ENCODE measurements around the gene RAB40AL.

Gene RAB40AL

GRCh38 chrX:102902355-102902754 lies 34.7 kb upstream of the RAB40AL start:
- H3K27me3 ChIP-seq (ENCODE audit: control insufficient read depth, low read length), result no peaks in the 10 kb centered on the region
- no peaks in the 10 kb centered on the region for H3K9me3 ChIP-seq (ENCODE audit: control insufficient read depth, insufficient read depth, low read length)
- H3K27ac ChIP-seq (ENCODE audit: low read depth, low read length), result no peak overlapping the region
- H3F3A ChIP-seq (ENCODE audit: control insufficient read depth, insufficient read depth), result no peaks in the 10 kb centered on the region
- H4K20me1 ChIP-seq (ENCODE audit: control insufficient read depth, insufficient read depth, low read depth, low read length), result no peaks in the 10 kb centered on the region
- H3K9me2 ChIP-seq (replicated peaks; ENCODE audit: control insufficient read depth, low read length), result no peaks in the 10 kb centered on the region
- H3K4me1 ChIP-seq (ENCODE audit: control insufficient read depth, low read length), result peaks cover 5% of the 10 kb centered on the region
- no peaks in the 10 kb centered on the region for H3K36me3 ChIP-seq (ENCODE audit: control insufficient read depth, low read length)
- no peak overlapping the region for H3K4me2 ChIP-seq (ENCODE audit: low read length)
- no peaks in the 10 kb centered on the region for H3K79me2 ChIP-seq (ENCODE audit: control insufficient read depth, low read length)
- TF ChIP-seq, protein P1, sequence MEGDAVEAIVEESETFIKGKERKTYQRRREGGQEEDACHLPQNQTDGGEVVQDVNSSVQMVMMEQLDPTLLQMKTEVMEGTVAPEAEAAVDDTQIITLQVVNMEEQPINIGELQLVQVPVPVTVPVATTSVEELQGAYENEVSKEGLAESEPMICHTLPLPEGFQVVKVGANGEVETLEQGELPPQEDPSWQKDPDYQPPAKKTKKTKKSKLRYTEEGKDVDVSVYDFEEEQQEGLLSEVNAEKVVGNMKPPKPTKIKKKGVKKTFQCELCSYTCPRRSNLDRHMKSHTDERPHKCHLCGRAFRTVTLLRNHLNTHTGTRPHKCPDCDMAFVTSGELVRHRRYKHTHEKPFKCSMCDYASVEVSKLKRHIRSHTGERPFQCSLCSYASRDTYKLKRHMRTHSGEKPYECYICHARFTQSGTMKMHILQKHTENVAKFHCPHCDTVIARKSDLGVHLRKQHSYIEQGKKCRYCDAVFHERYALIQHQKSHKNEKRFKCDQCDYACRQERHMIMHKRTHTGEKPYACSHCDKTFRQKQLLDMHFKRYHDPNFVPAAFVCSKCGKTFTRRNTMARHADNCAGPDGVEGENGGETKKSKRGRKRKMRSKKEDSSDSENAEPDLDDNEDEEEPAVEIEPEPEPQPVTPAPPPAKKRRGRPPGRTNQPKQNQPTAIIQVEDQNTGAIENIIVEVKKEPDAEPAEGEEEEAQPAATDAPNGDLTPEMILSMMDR (IDR thresholded peaks at IDR 0.05; ENCODE audit: low read depth, low read length, poor library complexity, severe bottlenecking), result no peak
- TF ChIP-seq EZH2phosphoT487 (IDR thresholded peaks at IDR 0.05; ENCODE audit: borderline replicate concordance, low read length), result no peak
- no peak overlapping the region for H3K4me3 ChIP-seq (ENCODE audit: low read length)

DNA sequence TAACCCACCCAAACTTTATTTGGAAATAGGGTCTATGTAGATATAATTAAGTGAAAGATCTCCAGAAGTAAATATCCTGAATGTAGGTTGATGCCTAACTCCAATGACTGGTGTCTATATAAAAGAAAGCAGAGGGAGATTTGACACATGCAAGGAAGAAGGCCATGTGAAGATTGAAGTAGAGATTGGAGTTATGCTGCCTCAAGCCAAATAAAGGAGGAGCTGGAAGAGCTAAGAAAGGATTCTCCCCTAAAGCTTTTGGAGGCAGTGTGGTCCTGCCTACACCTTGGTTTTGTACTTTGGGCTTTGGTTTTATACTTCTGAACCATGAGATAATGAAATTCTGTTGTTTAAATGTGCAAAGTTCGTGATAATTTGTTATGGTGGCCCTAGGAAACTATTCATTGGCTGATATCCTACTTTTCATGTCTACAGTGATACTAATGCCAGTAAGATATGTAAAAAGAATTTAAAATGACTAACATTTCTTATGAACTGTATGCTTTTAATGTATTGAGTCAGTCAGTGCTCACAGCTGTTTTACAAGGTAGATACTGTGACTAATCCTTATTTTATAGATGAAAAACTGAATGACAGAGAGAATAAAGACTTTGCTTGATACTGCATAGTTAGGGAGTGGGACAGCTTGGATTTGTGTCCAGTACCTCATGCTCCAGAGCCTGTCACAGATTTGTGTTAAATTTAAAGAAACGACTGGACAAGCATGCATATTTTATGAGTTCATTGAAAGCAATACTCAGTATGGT lies 5.9 kb upstream of the RAB40AL start:
- Histone ChIP-seq H3F3A (ENCODE audit: control insufficient read depth, insufficient read depth) (no peaks in the 10 kb centered on the region), H3K79me2 (ENCODE audit: control insufficient read depth, low read length) (no peaks in the 10 kb centered on the region), H3K9me3 (ENCODE audit: control insufficient read depth, insufficient read depth, low read length) (no peaks in the 10 kb centered on the region), H3K27ac (ENCODE audit: low read depth, low read length) (no peak overlapping the region), H3K36me3 (ENCODE audit: control insufficient read depth, low read length) (no peaks in the 10 kb centered on the region), H3K4me1 (ENCODE audit: control insufficient read depth, low read length) (no peaks in the 10 kb centered on the region), H4K20me1 (ENCODE audit: control insufficient read depth, insufficient read depth, low read depth, low read length) (no peaks in the 10 kb centered on the region), H3K27me3 (ENCODE audit: control insufficient read depth, low read length) (no peaks in the 10 kb centered on the region), H3K9me2 (replicated peaks; ENCODE audit: control insufficient read depth, low read length) (no peaks in the 10 kb centered on the region), H3K4me2 (ENCODE audit: low read length) (no peak overlapping the region), H3K4me3 (ENCODE audit: low read length) (no peak overlapping the region)
- TF ChIP-seq EZH2phosphoT487 (IDR thresholded peaks at IDR 0.05; ENCODE audit: borderline replicate concordance, low read length), result no peak
- TF ChIP-seq, protein P1 (IDR thresholded peaks at IDR 0.05; ENCODE audit: low read depth, low read length, poor library complexity, severe bottlenecking), result no peak

GRCh38 chrX:102934624-102935023 lies 2.4 kb upstream of the RAB40AL start:
- H3K4me1 ChIP-seq (ENCODE audit: control insufficient read depth, low read length), result no peaks in the 10 kb centered on the region
- H3K27ac ChIP-seq (ENCODE audit: low read depth, low read length), result no peak overlapping the region
- no peak overlapping the region for H3K4me2 ChIP-seq (ENCODE audit: low read length)
- TF ChIP-seq, protein P1 (IDR thresholded peaks at IDR 0.05; ENCODE audit: low read depth, low read length, poor library complexity, severe bottlenecking), result peak; percentile 58
- no peak for TF ChIP-seq EZH2phosphoT487 (IDR thresholded peaks at IDR 0.05; ENCODE audit: borderline replicate concordance, low read length)
- no peaks in the 10 kb centered on the region for H3K79me2 ChIP-seq (ENCODE audit: control insufficient read depth, low read length)
- H3K27me3 ChIP-seq (ENCODE audit: control insufficient read depth, low read length), result no peaks in the 10 kb centered on the region
- H3K9me2 ChIP-seq (replicated peaks; ENCODE audit: control insufficient read depth, low read length), result no peaks in the 10 kb centered on the region
- H4K20me1 ChIP-seq (ENCODE audit: control insufficient read depth, insufficient read depth, low read depth, low read length), result no peaks in the 10 kb centered on the region
- H3K4me3 ChIP-seq (ENCODE audit: low read length), result no peak overlapping the region
- no peaks in the 10 kb centered on the region for H3K36me3 ChIP-seq (ENCODE audit: control insufficient read depth, low read length)
- H3F3A ChIP-seq (ENCODE audit: control insufficient read depth, insufficient read depth), result no peaks in the 10 kb centered on the region
- H3K9me3 ChIP-seq (ENCODE audit: control insufficient read depth, insufficient read depth, low read length), result no peaks in the 10 kb centered on the region

Measured in DOHH2 (cell line).